Thyroid gland (tissue), 4 donors: Measurements from ENCODE around the gene GSTO2. TPM values are rescaled to one million over a fixed set of nuclear protein-coding genes. Genes with fewer than 3 reads are reported as not detected.
A peak's percentile ranks its signal among the peaks of the same experiment; 100 is the strongest.

ENCODE experiments used
- DNase-seq, 2 donors: peaks; one replicate each; pipeline ENCODE4 v3.0.0-alpha.2; 2019
- H3K27ac ChIP-seq, 3 donors: fragments of 200-600 bp; sonication (generic); 1 replicate in 2 of 3; 2 replicates in 1 of 3; pipeline ENCODE4 v1.5.1; 2016 to 2019; ENCODE audit warnings: mild to moderate bottlenecking in 1 of 3, moderate library complexity in 1 of 3
- H3K27me3 ChIP-seq: fragments of 200-600 bp; sonication (generic); one replicate; pipeline ENCODE4 v1.5.1; 2019
- H3K36me3 ChIP-seq, 2 donors: fragments of 200-600 bp; sonication (generic); one replicate each; pipeline ENCODE4 v1.5.1; 2016 to 2019
- H3K4me1 ChIP-seq, 2 donors: fragments of 200-600 bp; sonication (generic); one replicate each; pipeline ENCODE4 v1.5.1; 2017 to 2019
- H3K4me3 ChIP-seq, 3 donors: fragments of 200-600 bp; sonication (generic); replicated peaks in 1 of 3; 1 replicate in 2 of 3; 2 replicates in 1 of 3; pipeline ENCODE4 v1.5.1; 2016; ENCODE audit warnings: mild to moderate bottlenecking in 1 of 3
- H3K9me3 ChIP-seq: fragments of 200-600 bp; sonication (generic); one replicate; pipeline ENCODE4 v1.5.1; 2017
- POLR2A ChIP-seq, 2 donors: fragments of 450-650 bp; IDR thresholded peaks; one replicate each; pipeline ENCODE4 v1.6.1; 2017; ENCODE audit warnings: antibody characterized with exemption in 2 of 2, mild to moderate bottlenecking in 2 of 2, moderate library complexity in 1 of 2
- WGBS, 2 donors: methylation state at CpG; one replicate each; pipeline ENCODE4 v1.1.5; 2017; 5-methylcytosine and 5-hydroxymethylcytosine counted together
- intact Hi-C: fragments of 100-400 bp; cut with DNase I; formaldehyde crosslinking; loops from one replicate; pipeline ENCODE4 v1.15.1; 2023
- total RNA-seq, 4 donors: library from RNA; depleted of rRNA; stranded (reverse); fragments of >200 nt; gene quantifications; one replicate each; pipeline ENCODE4 v1.2.3, GENCODE V29; 2016
- TF ChIP-seq, protein P1 (sequence below), 6 experiments: fragments of 200-600 bp in 3 of 6; fragments of 450-650 bp in 3 of 6; sonication (generic) in 3 of 6; IDR thresholded peaks; one replicate each; pipeline ENCODE4 v1.5.1; 2016 to 2019; ENCODE audit warnings: antibody characterized with exemption in 6 of 6, mild to moderate bottlenecking in 2 of 6, inconsistent platforms in 1 of 6, moderate library complexity in 1 of 6

GSTO2 gene
- total RNA-seq, 4 donors from 2014 or later: 7.5 to 16.3 (median 12.8) TPM

DNA sequence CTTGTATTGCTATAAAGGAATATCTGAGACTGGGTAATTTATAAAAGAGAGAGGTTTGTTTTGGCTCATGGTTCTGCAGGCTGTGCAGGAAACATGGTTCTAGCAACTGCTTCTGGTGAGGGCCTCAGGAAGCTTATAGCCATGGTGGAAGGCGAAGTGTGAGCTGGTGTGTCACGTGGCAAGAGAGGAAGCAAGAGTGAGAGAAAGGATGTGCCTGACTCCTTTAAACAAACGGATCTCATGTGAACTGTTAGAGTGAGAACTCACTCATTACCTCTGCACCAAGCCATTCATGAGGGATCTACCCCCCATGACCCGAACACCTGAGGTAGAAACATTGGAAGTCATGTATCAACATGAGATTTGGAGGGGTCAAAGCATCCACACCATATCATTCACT is 77.0 kb downstream of the GSTO2 start:
- Histone ChIP-seq H3K4me1 (peaks cover 9 to 25% of the 10 kb centered on the region in 2 donors), H3K4me3 (no peak overlapping the region), H3K36me3 (no peaks in the 10 kb centered on the region), H3K27me3 (no peaks in the 10 kb centered on the region), H3K9me3 (no peaks in the 10 kb centered on the region), H3K27ac (no peak overlapping the region)
- TF ChIP-seq, protein P1, sequence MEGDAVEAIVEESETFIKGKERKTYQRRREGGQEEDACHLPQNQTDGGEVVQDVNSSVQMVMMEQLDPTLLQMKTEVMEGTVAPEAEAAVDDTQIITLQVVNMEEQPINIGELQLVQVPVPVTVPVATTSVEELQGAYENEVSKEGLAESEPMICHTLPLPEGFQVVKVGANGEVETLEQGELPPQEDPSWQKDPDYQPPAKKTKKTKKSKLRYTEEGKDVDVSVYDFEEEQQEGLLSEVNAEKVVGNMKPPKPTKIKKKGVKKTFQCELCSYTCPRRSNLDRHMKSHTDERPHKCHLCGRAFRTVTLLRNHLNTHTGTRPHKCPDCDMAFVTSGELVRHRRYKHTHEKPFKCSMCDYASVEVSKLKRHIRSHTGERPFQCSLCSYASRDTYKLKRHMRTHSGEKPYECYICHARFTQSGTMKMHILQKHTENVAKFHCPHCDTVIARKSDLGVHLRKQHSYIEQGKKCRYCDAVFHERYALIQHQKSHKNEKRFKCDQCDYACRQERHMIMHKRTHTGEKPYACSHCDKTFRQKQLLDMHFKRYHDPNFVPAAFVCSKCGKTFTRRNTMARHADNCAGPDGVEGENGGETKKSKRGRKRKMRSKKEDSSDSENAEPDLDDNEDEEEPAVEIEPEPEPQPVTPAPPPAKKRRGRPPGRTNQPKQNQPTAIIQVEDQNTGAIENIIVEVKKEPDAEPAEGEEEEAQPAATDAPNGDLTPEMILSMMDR (IDR thresholded peaks at IDR 0.05): no peak
- TF ChIP-seq POLR2A (IDR thresholded peaks at IDR 0.05): no peak
- no peak for DNase-seq
- intact Hi-C loops: no loop called here
- WGBS, 2 donors: 80 to 85% methylated on average over 4 of the region's 4 CpGs

DNA sequence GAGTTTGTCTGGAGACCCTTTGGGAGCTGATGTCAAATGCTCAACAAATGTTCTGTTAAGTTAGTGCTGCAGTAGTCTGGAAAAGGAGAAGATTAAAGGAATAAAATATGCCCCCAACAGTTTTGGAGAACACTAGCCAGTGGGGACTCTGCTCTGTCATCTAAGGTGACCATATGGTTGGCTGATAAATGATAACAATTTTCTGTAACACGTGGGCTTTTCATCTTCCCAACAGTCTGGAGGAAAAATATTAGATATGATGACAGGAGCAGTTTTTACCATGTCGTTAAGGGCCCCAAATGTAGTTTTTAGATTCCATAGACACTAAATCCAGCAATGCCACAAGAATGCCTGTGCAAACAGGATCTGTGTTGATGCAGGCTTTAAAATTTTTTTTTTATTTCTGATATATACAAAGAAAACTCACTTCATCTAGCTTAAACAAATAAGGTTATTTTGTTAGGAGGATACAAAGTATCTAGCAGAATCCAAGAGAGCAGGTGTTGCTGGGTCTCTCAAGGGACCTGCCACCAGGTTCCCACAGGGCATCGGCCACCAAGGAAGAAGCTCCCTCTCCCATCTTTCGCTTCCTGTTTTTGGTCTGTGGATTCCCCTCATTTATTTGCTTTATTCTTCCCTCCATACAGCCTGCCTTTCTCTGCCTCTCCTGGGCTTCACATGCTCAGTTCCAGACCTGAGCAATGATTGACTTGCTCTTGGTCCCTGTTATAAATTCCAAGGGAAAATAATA is 78.5 kb downstream of the GSTO2 start:
- no peaks in the 10 kb centered on the region for H3K9me3 ChIP-seq
- no peak for TF ChIP-seq POLR2A (IDR thresholded peaks at IDR 0.05)
- TF ChIP-seq, protein P1 (IDR thresholded peaks at IDR 0.05): no peak
- no peak for DNase-seq
- no peak overlapping the region for H3K4me3 ChIP-seq
- 87 to 90% methylated on average over 4 of the region's 4 CpGs for WGBS, 2 donors
- no peaks in the 10 kb centered on the region for H3K36me3 ChIP-seq
- H3K27ac ChIP-seq: no peak overlapping the region
- intact Hi-C loops: no loop called here
- H3K4me1 ChIP-seq: peaks cover 9 to 24% of the 10 kb centered on the region in 2 donors
- no peaks in the 10 kb centered on the region for H3K27me3 ChIP-seq

DNA sequence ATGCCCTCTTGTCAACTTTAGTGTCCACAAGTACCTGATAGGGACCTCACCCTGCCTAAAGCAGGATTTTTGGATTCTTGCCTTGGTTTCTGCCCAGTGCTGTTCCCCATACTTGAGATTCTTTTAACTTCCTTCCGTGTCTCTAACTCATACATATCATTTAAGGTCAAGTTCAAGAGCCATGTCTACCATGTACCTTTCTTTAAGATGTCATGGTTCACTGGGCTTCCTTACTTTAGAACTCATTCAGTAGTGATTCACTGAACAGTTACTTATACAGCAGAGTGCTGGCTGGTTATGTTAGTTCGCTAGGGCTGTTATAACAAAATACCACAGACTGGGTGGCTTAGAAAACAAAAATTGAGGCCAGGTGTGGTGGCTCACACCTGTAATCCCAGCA is 79.6 kb downstream of the GSTO2 start:
- Histone ChIP-seq H3K27ac (peak overlapping the region in 1 of 3 donors; percentile 39), H3K4me1 (peaks cover 9 to 30% of the 10 kb centered on the region in 2 donors), H3K4me3 (no peak overlapping the region), H3K27me3 (no peaks in the 10 kb centered on the region), H3K36me3 (no peaks in the 10 kb centered on the region), H3K9me3 (no peaks in the 10 kb centered on the region)
- WGBS, 2 donors: 38 to 56% methylated on average over 2 of the region's 2 CpGs
- no peak for DNase-seq
- TF ChIP-seq, protein P1 (IDR thresholded peaks at IDR 0.05): no peak
- no peak for TF ChIP-seq POLR2A (IDR thresholded peaks at IDR 0.05)
- intact Hi-C loops: no loop called here

DNA sequence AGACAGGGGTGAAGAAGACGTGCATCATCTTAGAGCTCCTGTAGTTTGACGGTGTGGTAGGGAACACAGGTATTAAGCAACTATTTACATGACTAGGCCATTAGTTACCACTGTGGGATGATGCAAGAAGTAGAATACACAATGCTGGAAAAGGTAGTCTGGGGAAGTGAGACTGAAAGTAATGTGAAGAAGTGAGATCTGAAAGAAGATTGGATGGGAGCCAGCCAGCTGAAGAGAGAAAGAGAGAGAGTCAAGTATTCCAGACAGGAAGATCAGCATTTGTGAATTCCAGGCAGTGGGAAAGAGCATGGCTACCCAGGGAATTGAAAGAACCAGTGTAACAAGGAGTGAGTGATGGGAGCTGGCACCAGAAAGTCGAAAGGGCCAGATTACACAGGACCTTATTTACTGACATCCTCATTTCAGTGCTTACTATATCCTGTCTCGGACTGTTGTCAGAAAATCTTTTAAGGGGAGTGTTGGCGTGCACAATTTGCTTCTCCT is 80.7 kb downstream of the GSTO2 start:
- H3K27ac ChIP-seq: peak overlapping the region; percentile 19 to 69 (median 39)
- H3K4me1 ChIP-seq: peaks cover 12 to 35% of the 10 kb centered on the region in 2 donors
- DNase-seq: peak; percentile 38 to 41

More for the DNA sequence above, 80.7 kb downstream of the GSTO2 start:
- 45 to 49% methylated on average over 5 of the region's 5 CpGs for WGBS, 2 donors
- H3K4me3 ChIP-seq: no peak overlapping the region
- no peaks in the 10 kb centered on the region for H3K27me3 ChIP-seq
- no peaks in the 10 kb centered on the region for H3K9me3 ChIP-seq
- intact Hi-C loops: loop anchor here (2.0 kb wide), 1 partner anchor 59 kb away; no protein-coding TSS in a partner anchor
- TF ChIP-seq, protein P1 (IDR thresholded peaks at IDR 0.05): no peak
- TF ChIP-seq POLR2A (IDR thresholded peaks at IDR 0.05): no peak
- no peaks in the 10 kb centered on the region for H3K36me3 ChIP-seq
